Neural cell (in vitro differentiated cells): ENCODE data around the gene PAK4. TPM values are rescaled to one million over a fixed set of nuclear protein-coding genes. Genes with fewer than 3 reads are reported as not detected.

Experiments
- H2AFZ ChIP-seq: fragments of 200-600, 300-800 bp; sonication (generic), shearing (Covaris generic); 2 replicates; pipeline ENCODE4 v1.6.0; 2014; ENCODE audit warnings: low read depth, mild to moderate bottlenecking, antibody characterized with exemption, low read length, moderate library complexity
- H3F3A ChIP-seq: fragments of 200-600 bp; shearing (Covaris generic); 2 replicates; pipeline ENCODE4 v1.6.1; 2016; ENCODE audit warnings: mild to moderate bottlenecking, moderate library complexity, mixed read lengths, antibody characterized with exemption, low read length; ENCODE audit not compliant: insufficient read depth, poor library complexity, severe bottlenecking
- H3K27ac ChIP-seq: fragments of 200-600, 300-800 bp; sonication (generic), shearing (Covaris generic); 2 replicates; pipeline ENCODE4 v1.5.1; 2014; ENCODE audit warnings: mild to moderate bottlenecking, low read length, moderate library complexity
- H3K27me3 ChIP-seq: fragments of 300-800, 200-600 bp; sonication (generic), shearing (Covaris generic); 2 replicates; pipeline ENCODE4 v1.6.0; 2014; ENCODE audit warnings: mild to moderate bottlenecking, low read depth, low read length, moderate library complexity; ENCODE audit not compliant: insufficient read depth
- H3K36me3 ChIP-seq: fragments of 300-800, 200-600 bp; sonication (generic), shearing (Covaris generic); 2 replicates; pipeline ENCODE4 v1.5.1; 2014; ENCODE audit warnings: mild to moderate bottlenecking, antibody characterized with exemption, low read length, moderate library complexity; ENCODE audit not compliant: insufficient read depth
- H3K4me2 ChIP-seq: fragments of 300-800, 200-600 bp; sonication (generic), shearing (Covaris generic); 2 replicates; pipeline ENCODE4 v1.6.0; 2014; ENCODE audit warnings: mild to moderate bottlenecking, low read length
- H3K4me3 ChIP-seq: fragments of 300-800, 200-600 bp; sonication (generic), shearing (Covaris generic); 2 replicates; pipeline ENCODE4 v1.5.1; 2014; ENCODE audit warnings: mild to moderate bottlenecking, low read length, moderate library complexity
- H3K79me2 ChIP-seq: fragments of 200-600 bp; shearing (Covaris generic); replicated peaks from 2 replicates; pipeline ENCODE4 v1.6.0; 2014; ENCODE audit warnings: mild to moderate bottlenecking, low read length, moderate library complexity; ENCODE audit not compliant: insufficient read depth
- H3K9ac ChIP-seq: fragments of 300-800, 200-600 bp; sonication (generic), shearing (Covaris generic); 2 replicates; pipeline ENCODE4 v1.6.1; 2016; ENCODE audit warnings: mild to moderate bottlenecking, low read length, mixed read lengths
- H3K9me2 ChIP-seq: fragments of 200-600 bp; shearing (Covaris generic); 2 replicates; pipeline ENCODE4 v1.6.1; 2016; ENCODE audit warnings: mild to moderate bottlenecking, low read length, mixed read lengths; ENCODE audit not compliant: insufficient read depth
- H3K9me3 ChIP-seq: fragments of 200-600, 300-800 bp; sonication (generic), shearing (Covaris generic); 2 replicates; pipeline ENCODE4 v1.6.1; 2016; ENCODE audit warnings: mild to moderate bottlenecking, mixed run types, low read length, moderate library complexity, mixed read lengths
- H4K20me1 ChIP-seq: fragments of 200-600 bp; shearing (Covaris generic); 2 replicates; pipeline ENCODE4 v1.6.1; 2016; ENCODE audit warnings: mild to moderate bottlenecking, mixed run types; ENCODE audit not compliant: insufficient read depth
- EP300 ChIP-seq: fragments of 450-650 bp; conservative IDR thresholded peaks from 2 replicates; pipeline ENCODE4 v1.6.1; 2014; ENCODE audit warnings: antibody characterized with exemption, mild to moderate bottlenecking, moderate library complexity; ENCODE audit not compliant: poor library complexity, severe bottlenecking
- EZH2 ChIP-seq: fragments of 200-600, 300-800 bp; shearing (Covaris generic), sonication (generic); IDR thresholded peaks from 2 replicates; pipeline ENCODE4 v1.6.1; 2014; ENCODE audit warnings: antibody characterized with exemption, low read length, borderline replicate concordance, mild to moderate bottlenecking; ENCODE audit not compliant: insufficient read depth, poor library complexity, severe bottlenecking
- MXI1 ChIP-seq: fragments of 450-650 bp; conservative IDR thresholded peaks from 2 replicates; pipeline ENCODE4 v1.6.1; 2014; ENCODE audit warnings: antibody characterized with exemption, mild to moderate bottlenecking; ENCODE audit not compliant: poor library complexity, severe bottlenecking
- POLR2AphosphoS5 ChIP-seq: IDR thresholded peaks from 2 replicates; pipeline ENCODE4 v1.6.1; 2012
- RAD21 ChIP-seq: fragments of 450-650 bp; conservative IDR thresholded peaks from 2 replicates; pipeline ENCODE4 v1.6.1; 2014; ENCODE audit warnings: antibody characterized with exemption, mild to moderate bottlenecking, moderate library complexity
- SMC3 ChIP-seq: fragments of 450-650 bp; conservative IDR thresholded peaks from 2 replicates; pipeline ENCODE4 v1.6.1; 2014; ENCODE audit warnings: antibody characterized with exemption, mild to moderate bottlenecking, moderate library complexity; ENCODE audit not compliant: poor library complexity
- TAF1 ChIP-seq: IDR thresholded peaks from 2 replicates; pipeline ENCODE4 v1.6.1; 2012; ENCODE audit warnings: low read depth
- polyA plus RNA-seq: library from polyadenylated mRNA; depleted of rRNA; stranded (reverse); fragments of >200 nt; gene quantifications from 2 replicates; pipeline ENCODE4 v1.2.3, GENCODE V29; 2014
- TF ChIP-seq, protein P1 (sequence below): IDR thresholded peaks from 2 replicates; pipeline ENCODE4 v1.6.1; 2012; ENCODE audit warnings: borderline replicate concordance
- TF ChIP-seq, protein P2 (sequence below): fragments of 450-650 bp; IDR thresholded peaks from 2 replicates; pipeline ENCODE4 v1.5.1; 2014; ENCODE audit warnings: antibody characterized with exemption, mild to moderate bottlenecking, moderate library complexity; ENCODE audit not compliant: poor library complexity, severe bottlenecking

Gene PAK4
- polyA plus RNA-seq, 1 donor from 2014 or later, result 5.4 TPM

DNA sequence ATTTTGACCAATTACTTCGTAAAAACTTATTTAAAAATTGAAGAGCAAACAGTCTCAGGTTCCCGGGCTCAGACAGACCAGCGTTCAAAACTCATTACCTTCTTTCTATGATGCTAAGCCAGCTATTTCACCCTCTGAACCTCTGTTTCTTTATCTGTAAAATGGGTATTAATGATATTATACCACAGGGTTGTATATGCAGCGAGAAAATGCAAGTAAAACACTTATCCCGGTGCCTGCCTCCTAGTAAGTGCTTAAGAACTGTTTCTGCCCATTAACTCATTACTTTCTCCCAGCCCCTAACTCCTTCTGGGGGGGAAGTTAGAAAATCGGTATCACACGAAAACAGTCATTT is 410 bp upstream of the PAK4 start:
- peak overlapping the region; percentile 86 for H3K4me3 ChIP-seq
- H3K27ac ChIP-seq, result no peak overlapping the region
- H4K20me1 ChIP-seq, result no peaks in the 10 kb centered on the region
- TF ChIP-seq, protein P1, sequence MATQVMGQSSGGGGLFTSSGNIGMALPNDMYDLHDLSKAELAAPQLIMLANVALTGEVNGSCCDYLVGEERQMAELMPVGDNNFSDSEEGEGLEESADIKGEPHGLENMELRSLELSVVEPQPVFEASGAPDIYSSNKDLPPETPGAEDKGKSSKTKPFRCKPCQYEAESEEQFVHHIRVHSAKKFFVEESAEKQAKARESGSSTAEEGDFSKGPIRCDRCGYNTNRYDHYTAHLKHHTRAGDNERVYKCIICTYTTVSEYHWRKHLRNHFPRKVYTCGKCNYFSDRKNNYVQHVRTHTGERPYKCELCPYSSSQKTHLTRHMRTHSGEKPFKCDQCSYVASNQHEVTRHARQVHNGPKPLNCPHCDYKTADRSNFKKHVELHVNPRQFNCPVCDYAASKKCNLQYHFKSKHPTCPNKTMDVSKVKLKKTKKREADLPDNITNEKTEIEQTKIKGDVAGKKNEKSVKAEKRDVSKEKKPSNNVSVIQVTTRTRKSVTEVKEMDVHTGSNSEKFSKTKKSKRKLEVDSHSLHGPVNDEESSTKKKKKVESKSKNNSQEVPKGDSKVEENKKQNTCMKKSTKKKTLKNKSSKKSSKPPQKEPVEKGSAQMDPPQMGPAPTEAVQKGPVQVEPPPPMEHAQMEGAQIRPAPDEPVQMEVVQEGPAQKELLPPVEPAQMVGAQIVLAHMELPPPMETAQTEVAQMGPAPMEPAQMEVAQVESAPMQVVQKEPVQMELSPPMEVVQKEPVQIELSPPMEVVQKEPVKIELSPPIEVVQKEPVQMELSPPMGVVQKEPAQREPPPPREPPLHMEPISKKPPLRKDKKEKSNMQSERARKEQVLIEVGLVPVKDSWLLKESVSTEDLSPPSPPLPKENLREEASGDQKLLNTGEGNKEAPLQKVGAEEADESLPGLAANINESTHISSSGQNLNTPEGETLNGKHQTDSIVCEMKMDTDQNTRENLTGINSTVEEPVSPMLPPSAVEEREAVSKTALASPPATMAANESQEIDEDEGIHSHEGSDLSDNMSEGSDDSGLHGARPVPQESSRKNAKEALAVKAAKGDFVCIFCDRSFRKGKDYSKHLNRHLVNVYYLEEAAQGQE, result no peak
- TF ChIP-seq, protein P2, sequence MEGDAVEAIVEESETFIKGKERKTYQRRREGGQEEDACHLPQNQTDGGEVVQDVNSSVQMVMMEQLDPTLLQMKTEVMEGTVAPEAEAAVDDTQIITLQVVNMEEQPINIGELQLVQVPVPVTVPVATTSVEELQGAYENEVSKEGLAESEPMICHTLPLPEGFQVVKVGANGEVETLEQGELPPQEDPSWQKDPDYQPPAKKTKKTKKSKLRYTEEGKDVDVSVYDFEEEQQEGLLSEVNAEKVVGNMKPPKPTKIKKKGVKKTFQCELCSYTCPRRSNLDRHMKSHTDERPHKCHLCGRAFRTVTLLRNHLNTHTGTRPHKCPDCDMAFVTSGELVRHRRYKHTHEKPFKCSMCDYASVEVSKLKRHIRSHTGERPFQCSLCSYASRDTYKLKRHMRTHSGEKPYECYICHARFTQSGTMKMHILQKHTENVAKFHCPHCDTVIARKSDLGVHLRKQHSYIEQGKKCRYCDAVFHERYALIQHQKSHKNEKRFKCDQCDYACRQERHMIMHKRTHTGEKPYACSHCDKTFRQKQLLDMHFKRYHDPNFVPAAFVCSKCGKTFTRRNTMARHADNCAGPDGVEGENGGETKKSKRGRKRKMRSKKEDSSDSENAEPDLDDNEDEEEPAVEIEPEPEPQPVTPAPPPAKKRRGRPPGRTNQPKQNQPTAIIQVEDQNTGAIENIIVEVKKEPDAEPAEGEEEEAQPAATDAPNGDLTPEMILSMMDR, result no peak
- TF ChIP-seq SMC3 (no peak), TAF1 (no peak), EZH2 (no peak), RAD21 (no peak), MXI1 (no peak), POLR2AphosphoS5 (no peak), EP300 (no peak)
- H2AFZ ChIP-seq, result no peak overlapping the region
- no peaks in the 10 kb centered on the region for H3K27me3 ChIP-seq
- no peaks in the 10 kb centered on the region for H3K9me3 ChIP-seq
- H3K79me2 ChIP-seq, result peaks cover 22% of the 10 kb centered on the region
- H3K9me2 ChIP-seq, result no peaks in the 10 kb centered on the region
- H3F3A ChIP-seq, result no peaks in the 10 kb centered on the region
- H3K36me3 ChIP-seq, result no peaks in the 10 kb centered on the region
- H3K4me2 ChIP-seq, result no peak overlapping the region
- peak overlapping the region; percentile 26 for H3K9ac ChIP-seq

- Histone ChIP-seq H3K4me3 (peak overlapping the region; percentile 86), H3K4me2 (peak overlapping the region; percentile 73), H3K9me2 (no peaks in the 10 kb centered on the region), H3K27me3 (no peaks in the 10 kb centered on the region), H3K36me3 (no peaks in the 10 kb centered on the region), H3F3A (no peaks in the 10 kb centered on the region), H3K9me3 (no peaks in the 10 kb centered on the region), H4K20me1 (no peaks in the 10 kb centered on the region), H3K9ac (peak overlapping the region; percentile 85), H3K27ac (no peak overlapping the region), H3K79me2 (peaks cover 24% of the 10 kb centered on the region), H2AFZ (peak overlapping the region; percentile 95)
- no peak for TF ChIP-seq MXI1
Measured at GRCh38 chr19:39126312-39127187, 964 bp downstream of the PAK4 start.
